ENCODE results near the gene UCK2.

The UCK2 gene

GRCh38 chr1:165900576-165901380, 73.4 kb downstream of the UCK2 start:
- no peak for DNase-seq (ENCODE audit: low spot score)

- no peak for DNase-seq (ENCODE audit: low spot score)
Measured at GRCh38 chr1:165902565-165902964, 75.2 kb downstream of the UCK2 start.

- DNase-seq (ENCODE audit: low spot score), result no peak
Measured at GRCh38 chr1:165903672-165904071, 76.3 kb downstream of the UCK2 start.

GRCh38 chr1:165904948-165905347, 77.5 kb downstream of the UCK2 start:
- DNase-seq (ENCODE audit: low spot score), result no peak

- DNase-seq (ENCODE audit: low spot score), result no peak
Measured at GRCh38 chr1:165905853-165906252, 78.4 kb downstream of the UCK2 start.

GRCh38 chr1:165907256-165907857, 79.9 kb downstream of the UCK2 start:
- no peak for DNase-seq (ENCODE audit: low spot score)

GRCh38 chr1:165910764-165911421, 83.5 kb downstream of the UCK2 start:
- DNase-seq (ENCODE audit: low spot score), result no peak

- no peak for DNase-seq (ENCODE audit: low spot score)
Measured at GRCh38 chr1:165911609-165912281, 84.3 kb downstream of the UCK2 start.

GRCh38 chr1:165912638-165913037, 85.2 kb downstream of the UCK2 start:
- DNase-seq (ENCODE audit: low spot score), result no peak

GRCh38 chr1:165914136-165914798, 86.9 kb downstream of the UCK2 start:
- peak; percentile 71 for DNase-seq (ENCODE audit: low spot score)

GRCh38 chr1:165915480-165915879, 88.1 kb downstream of the UCK2 start:
- no peak for DNase-seq (ENCODE audit: low spot score)

- no peak for DNase-seq (ENCODE audit: low spot score)
Measured at GRCh38 chr1:165915932-165916348, 88.5 kb downstream of the UCK2 start.

GRCh38 chr1:165917166-165917565, 89.8 kb downstream of the UCK2 start:
- no peak for DNase-seq (ENCODE audit: low spot score)

GRCh38 chr1:165924117-165924516, 96.7 kb downstream of the UCK2 start:
- DNase-seq (ENCODE audit: low spot score), result no peak

- no peak for DNase-seq (ENCODE audit: low spot score)
Measured at GRCh38 chr1:165925498-165926079, 98.2 kb downstream of the UCK2 start.

GRCh38 chr1:165927169-165927568, 99.8 kb downstream of the UCK2 start:
- DNase-seq (ENCODE audit: low spot score), result no peak

- peak; percentile 64 for DNase-seq (ENCODE audit: low spot score)
Measured at GRCh38 chr1:165928075-165928731, 100.8 kb downstream of the UCK2 start.

GRCh38 chr1:165930961-165931360, 103.5 kb downstream of the UCK2 start:
- DNase-seq (ENCODE audit: low spot score), result no peak

GRCh38 chr1:165933446-165934170, 106.2 kb downstream of the UCK2 start:
- no peak for DNase-seq (ENCODE audit: low spot score)

- no peak for DNase-seq (ENCODE audit: low spot score)
Measured at GRCh38 chr1:165936542-165936941, 109.1 kb downstream of the UCK2 start.

All from activated CD4-positive, alpha-beta T cell treated with anti-CD3 and anti-CD28 coated beads, Interleukin-2, Interleukin-4, amounts not matched to agents 100 ng/mL and 50 ng/mL, durations not matched to agents 16 hours and 8 hours (primary cell).